Retinal pigment epithelial cell (primary cell): Measurements from ENCODE around the gene MT1B.

Source experiments
- DNase-seq: peaks from one replicate; pipeline ENCODE4 v3.0.0-alpha.2; 2010; ENCODE audit warnings: low read depth
- H3K4me3 ChIP-seq: 2 replicates; pipeline ENCODE4 v1.5.1; 2011; ENCODE audit warnings: mild to moderate bottlenecking, low read length, control low read depth, moderate library complexity
- TF ChIP-seq, protein P1 (sequence below): conservative IDR thresholded peaks from 2 replicates; pipeline ENCODE4 v1.5.1; 2011; ENCODE audit warnings: low read depth, low read length, control low read depth, inconsistent platforms

Gene MT1B

DNA sequence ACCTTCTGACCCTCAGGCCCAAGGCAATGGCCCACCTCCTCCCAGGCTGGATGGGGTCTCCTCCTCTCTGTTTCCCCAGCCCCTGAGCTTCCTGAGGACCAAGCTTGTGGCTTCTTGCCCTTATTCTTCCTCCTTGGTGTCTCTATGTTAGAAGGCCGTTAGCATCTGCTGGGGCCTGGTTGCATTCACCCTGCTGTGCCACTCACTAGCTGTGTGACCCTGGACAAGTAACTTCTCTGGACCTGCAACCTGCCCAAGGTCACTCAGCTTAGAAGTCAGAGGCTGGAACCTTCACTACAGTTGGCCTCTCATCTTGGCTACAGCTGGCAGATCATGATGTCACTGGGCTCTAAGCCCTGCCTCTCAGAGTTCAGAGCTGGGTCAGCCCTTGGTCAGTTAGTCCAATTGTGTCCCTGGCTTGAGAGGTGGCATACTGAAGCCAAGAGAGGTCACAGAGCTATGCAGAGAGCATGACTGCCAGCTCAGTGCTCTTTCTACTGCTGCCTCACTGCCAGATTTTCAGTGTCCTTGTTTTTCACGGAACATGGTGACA, 40.3 kb upstream of the MT1B start:
- TF ChIP-seq, protein P1, sequence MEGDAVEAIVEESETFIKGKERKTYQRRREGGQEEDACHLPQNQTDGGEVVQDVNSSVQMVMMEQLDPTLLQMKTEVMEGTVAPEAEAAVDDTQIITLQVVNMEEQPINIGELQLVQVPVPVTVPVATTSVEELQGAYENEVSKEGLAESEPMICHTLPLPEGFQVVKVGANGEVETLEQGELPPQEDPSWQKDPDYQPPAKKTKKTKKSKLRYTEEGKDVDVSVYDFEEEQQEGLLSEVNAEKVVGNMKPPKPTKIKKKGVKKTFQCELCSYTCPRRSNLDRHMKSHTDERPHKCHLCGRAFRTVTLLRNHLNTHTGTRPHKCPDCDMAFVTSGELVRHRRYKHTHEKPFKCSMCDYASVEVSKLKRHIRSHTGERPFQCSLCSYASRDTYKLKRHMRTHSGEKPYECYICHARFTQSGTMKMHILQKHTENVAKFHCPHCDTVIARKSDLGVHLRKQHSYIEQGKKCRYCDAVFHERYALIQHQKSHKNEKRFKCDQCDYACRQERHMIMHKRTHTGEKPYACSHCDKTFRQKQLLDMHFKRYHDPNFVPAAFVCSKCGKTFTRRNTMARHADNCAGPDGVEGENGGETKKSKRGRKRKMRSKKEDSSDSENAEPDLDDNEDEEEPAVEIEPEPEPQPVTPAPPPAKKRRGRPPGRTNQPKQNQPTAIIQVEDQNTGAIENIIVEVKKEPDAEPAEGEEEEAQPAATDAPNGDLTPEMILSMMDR: no peak
- no peak for DNase-seq
- H3K4me3 ChIP-seq: no peak overlapping the region

DNA sequence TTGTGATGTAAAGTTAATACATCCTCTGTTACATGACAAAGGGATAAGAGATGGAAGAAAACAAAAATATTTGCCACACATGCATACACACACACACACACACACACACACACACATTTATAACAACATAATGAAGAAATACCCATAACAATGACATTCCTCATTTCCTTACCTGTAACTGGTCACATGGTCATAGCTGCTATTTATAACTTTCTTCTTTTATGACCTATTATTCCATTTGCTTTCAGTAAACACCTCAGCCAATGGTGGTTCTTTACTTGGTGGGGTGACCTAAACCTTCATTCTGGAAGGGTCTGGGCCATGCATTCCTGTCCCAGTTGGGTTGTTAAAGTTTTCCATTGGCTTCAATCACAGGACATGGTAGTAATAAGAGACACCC, 38.0 kb upstream of the MT1B start:
- no peak for DNase-seq
- no peak overlapping the region for H3K4me3 ChIP-seq
- TF ChIP-seq, protein P1: no peak

DNA sequence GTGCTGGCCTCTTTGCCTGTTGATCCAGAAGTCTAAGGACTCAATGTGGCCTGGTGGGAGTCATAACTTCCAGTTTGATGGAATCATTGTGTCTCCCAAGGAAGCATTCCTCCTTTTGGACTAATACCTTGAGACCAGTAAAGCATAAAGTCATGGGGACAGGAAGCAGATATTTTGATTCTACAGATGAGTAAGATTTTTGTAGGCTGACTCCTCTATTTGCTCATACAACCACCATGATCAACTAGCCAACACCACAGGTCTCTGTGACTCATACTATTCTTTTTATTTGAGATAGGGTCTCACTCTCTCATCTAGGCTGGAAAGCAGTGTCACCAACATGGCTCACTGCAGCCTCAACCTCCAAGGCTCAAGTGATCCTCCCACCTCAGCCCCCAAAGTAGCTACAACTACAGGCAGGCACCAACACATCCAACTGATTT, 37.1 kb upstream of the MT1B start:
- H3K4me3 ChIP-seq: no peak overlapping the region
- no peak for DNase-seq
- TF ChIP-seq, protein P1: no peak

DNA sequence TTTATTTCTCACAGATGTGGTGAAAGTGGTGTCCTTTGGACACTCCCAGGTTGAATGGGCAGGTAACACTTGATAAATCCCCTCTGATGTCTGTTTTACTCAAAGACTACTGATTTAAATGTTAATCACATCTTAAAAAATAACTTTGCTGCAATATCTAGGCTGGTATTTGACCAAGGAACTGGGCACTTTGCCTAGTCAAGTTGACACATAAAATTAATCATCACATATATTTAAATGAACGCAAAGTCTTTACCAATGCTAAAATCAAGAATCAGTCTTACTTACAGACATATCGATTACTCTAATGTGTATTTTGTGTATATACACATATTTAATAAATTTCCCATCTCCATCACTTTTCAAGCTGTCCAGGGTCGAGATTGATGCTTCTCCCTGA, 36.3 kb upstream of the MT1B start:
- TF ChIP-seq, protein P1: no peak
- DNase-seq: no peak
- no peak overlapping the region for H3K4me3 ChIP-seq

DNA sequence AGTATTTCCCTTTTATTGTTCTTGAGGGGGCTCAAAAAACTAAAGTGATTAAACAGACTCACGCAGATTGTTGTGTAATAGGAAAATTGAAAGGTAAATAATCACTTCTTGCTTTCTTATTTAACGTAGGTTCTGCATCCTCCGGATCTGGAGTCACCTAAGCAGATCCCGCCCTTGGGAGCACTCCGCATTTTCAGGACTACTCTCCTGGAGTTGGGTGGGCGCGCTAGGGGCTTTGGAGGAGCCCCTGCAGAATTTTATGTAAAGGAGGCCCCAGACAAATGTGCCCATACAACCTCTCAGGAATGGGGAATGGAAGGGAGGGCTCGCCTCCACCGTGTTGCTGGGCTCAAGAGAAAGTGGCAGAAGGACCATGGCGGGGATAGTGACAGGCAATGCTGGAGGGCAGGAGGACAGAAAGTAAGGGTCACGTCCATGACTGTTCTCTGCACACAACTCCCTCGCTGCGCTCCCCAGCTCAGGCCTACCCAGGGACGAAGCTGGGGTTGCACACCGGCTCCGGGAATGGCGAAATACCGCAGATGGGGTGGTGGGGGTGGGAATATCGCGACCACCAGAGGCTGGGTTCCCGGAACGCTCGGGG, 35.0 kb upstream of the MT1B start:
- TF ChIP-seq, protein P1: no peak
- H3K4me3 ChIP-seq: peak overlapping the region; percentile 37
- DNase-seq: no peak

DNA sequence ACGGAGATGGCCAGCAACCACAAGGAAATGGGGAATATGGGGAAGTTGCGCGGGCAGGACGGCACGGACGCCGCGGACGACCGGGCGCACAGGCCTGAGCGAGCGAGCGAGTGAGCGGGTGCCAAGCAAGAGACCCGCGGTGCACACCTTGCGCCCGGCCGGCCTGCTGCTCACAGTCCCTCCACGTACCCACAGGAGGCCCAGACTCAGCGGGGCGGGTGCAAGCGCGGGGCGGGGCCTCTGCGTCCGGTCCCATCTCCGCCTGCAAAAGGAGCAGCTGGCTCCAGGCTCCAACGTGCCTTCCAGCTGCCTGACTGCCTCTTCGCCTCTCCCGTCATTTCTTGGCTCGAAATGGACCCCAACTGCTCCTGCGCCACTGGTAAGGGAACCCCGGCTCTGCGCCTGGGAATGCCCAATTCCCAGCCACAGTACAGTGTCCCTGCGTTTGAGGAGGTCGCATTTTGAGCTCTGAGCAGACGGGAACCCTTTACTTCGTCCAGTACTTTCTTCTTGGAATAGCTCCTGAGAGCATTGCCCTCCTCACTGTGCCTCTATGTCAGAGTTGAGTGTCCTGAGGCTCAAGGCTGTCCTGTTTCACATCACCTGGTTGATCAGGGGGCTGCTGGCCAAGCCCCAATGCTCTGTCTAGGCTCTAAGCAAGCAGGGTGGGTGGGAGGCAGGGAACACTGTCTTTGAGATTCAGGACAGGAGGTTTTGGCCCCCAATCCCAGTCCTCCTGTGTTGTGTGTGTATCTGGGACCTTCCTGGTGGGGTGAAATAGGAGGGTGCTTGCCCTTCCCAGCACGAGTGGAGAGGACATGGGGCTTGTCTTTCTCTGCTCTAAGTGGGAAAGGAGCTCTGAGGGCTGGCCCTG, 34.2 kb upstream of the MT1B start:
- TF ChIP-seq, protein P1: no peak
- H3K4me3 ChIP-seq: peak overlapping the region; percentile 37
- DNase-seq: no peak

DNA sequence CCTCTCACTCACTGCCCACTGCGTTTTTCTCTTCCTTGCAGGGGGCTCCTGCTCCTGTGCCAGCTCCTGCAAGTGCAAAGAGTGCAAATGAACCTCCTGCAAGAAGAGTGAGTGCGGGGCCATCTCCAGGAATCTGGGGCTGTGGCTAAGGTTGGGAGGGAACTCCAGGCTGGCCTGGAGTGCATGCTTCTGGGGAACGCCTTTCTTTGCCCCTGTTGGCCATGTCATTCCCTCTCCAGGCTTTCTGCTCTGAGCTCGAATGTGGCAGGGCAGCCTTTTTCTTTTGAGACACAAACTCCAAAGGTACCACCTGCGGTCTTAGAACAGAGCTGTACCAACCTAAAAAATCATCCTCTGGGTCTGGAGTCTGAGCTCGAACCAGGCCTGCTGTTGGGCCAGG, 33.5 kb upstream of the MT1B start:
- no peak overlapping the region for H3K4me3 ChIP-seq
- DNase-seq: no peak
- TF ChIP-seq, protein P1: no peak
